ENCODE measurements around the gene ANKRD55.
"Not testable (repeated sequence)": the region's sequence is repeated elsewhere in the genome, so short reads cannot be mapped to it uniquely, and the experiment has no call there.

ANKRD55 gene

GRCh38 chr5:56270058-56270457 lies 36.9 kb upstream of the ANKRD55 start (continued):
- no peak for TF ChIP-seq AEBP2 (tag by site-specific recombination; IDR thresholded peaks at IDR 0.05; ENCODE audit: borderline replicate concordance)
- TF ChIP-seq ZNF223 (tag by site-specific recombination; IDR thresholded peaks at IDR 0.05), result no peak
- no peak for TF ChIP-seq ZNF10 (tag by site-specific recombination; IDR thresholded peaks at IDR 0.05)

GRCh38 chr5:56269216-56269927 lies 36.2 kb upstream of the ANKRD55 start:
- TF ChIP-seq GFI1B (tag by site-specific recombination; IDR thresholded peaks at IDR 0.05) (no peak), CTCF (tag by site-specific recombination; IDR thresholded peaks at IDR 0.05) (peak; percentile 12; the same call in 1 of the 2 replicates), ZNF654 (tag by site-specific recombination; IDR thresholded peaks at IDR 0.05; ENCODE audit: low read depth) (peak; percentile 6; the same call in 1 of the 2 replicates)
- H3K4me3 ChIP-seq (ENCODE audit: low read depth, low read length), result no peak overlapping the region
- CTCF ChIA-PET, result interaction anchor here (0.6 to 4.6 kb wide), 12 partner anchors 12 to 1640 kb away, joined by 3 to 74 read pairs (median 10); no protein-coding TSS in a partner anchor
- H3K9me3 ChIP-seq (ENCODE audit: control insufficient read depth, insufficient read depth, low read depth, low read length), result no peaks in the 10 kb centered on the region
- no peaks in the 10 kb centered on the region for H3K36me3 ChIP-seq (ENCODE audit: control insufficient read depth in 2 of 2, insufficient read depth in 1 of 2, low read length in 2 of 2)
- POLR2A ChIA-PET, result interaction anchor here (0.6 to 1.1 kb wide), 2 partner anchors 63 to 569 kb away, joined by 3 to 7 read pairs; no protein-coding TSS in a partner anchor
- no peak overlapping the region for H3K27ac ChIP-seq (ENCODE audit: extremely low read depth, low read depth, low read length)
- H3K4me1 ChIP-seq (ENCODE audit: control insufficient read depth, insufficient read depth, low read length), result no peaks in the 10 kb centered on the region

GRCh38 chr5:56268707-56269106 lies 35.6 kb upstream of the ANKRD55 start:
- H3K27ac ChIP-seq (ENCODE audit: extremely low read depth, low read depth, low read length); H3K9me3 ChIP-seq (ENCODE audit: control insufficient read depth, insufficient read depth, low read depth, low read length); H3K4me1 ChIP-seq (ENCODE audit: control insufficient read depth, insufficient read depth, low read length); H3K36me3 ChIP-seq (ENCODE audit: control insufficient read depth in 2 of 2, insufficient read depth in 1 of 2, low read length in 2 of 2); H3K4me3 ChIP-seq (ENCODE audit: low read depth, low read length): not testable (repeated sequence)
- ChIA-PET POLR2A (interaction anchor here (1.1 kb wide), 1 partner anchor 570 kb away, joined by 3 read pairs; no protein-coding TSS in a partner anchor), CTCF (interaction anchor here (0.6 to 4.6 kb wide), 6 partner anchors 329 to 632 kb away, joined by 3 to 74 read pairs (median 30); no protein-coding TSS in a partner anchor)
- TF ChIP-seq ZNF146 (tag by site-specific recombination; IDR thresholded peaks at IDR 0.05), result peak; percentile 72

- H3K36me3 ChIP-seq (ENCODE audit: control insufficient read depth in 2 of 2, insufficient read depth in 1 of 2, low read length in 2 of 2), result no peaks in the 10 kb centered on the region
- no peak overlapping the region for H3K4me3 ChIP-seq (ENCODE audit: low read depth, low read length)
- H3K27ac ChIP-seq (ENCODE audit: extremely low read depth, low read depth, low read length), result no peak overlapping the region
- POLR2A ChIA-PET, result no interaction called here
- H3K9me3 ChIP-seq (ENCODE audit: control insufficient read depth, insufficient read depth, low read depth, low read length), result no peaks in the 10 kb centered on the region
- H3K4me1 ChIP-seq (ENCODE audit: control insufficient read depth, insufficient read depth, low read length), result no peaks in the 10 kb centered on the region
- CTCF ChIA-PET, result interaction anchor here (0.5 to 4.5 kb wide), 4 partner anchors 332 to 633 kb away, joined by 3 to 32 read pairs (median 6); no protein-coding TSS in a partner anchor
- no peak for TF ChIP-seq ZNF548 (tag by site-specific recombination; IDR thresholded peaks at IDR 0.05)
- TF ChIP-seq ZNF362 (tag by site-specific recombination; IDR thresholded peaks at IDR 0.05), result no peak
- TF ChIP-seq ZNF354C (tag by site-specific recombination; IDR thresholded peaks at IDR 0.05; ENCODE audit: borderline replicate concordance, low read depth), result no peak
- no peak for TF ChIP-seq ZBTB11 (tag by site-specific recombination; conservative IDR thresholded peaks at IDR 0.05; ENCODE audit: low read depth)
- TF ChIP-seq ZNF701 (tag by site-specific recombination; IDR thresholded peaks at IDR 0.05), result no peak
- no peak for TF ChIP-seq ZNF518A (tag by site-specific recombination; conservative IDR thresholded peaks at IDR 0.05; ENCODE audit: low read depth)
- no peak for TF ChIP-seq ZNF670 (tag by site-specific recombination; IDR thresholded peaks at IDR 0.05; ENCODE audit: low read depth)
Measured at GRCh38 chr5:56267856-56268255, 34.7 kb upstream of the ANKRD55 start.

Measured in HEK293 (cell line).